C4-2B (cell line): Measurements from ENCODE around the gene KCNK3.

Experiments used
- ZFX ChIP-seq: fragments of 450-650 bp; IDR thresholded peaks from 2 replicates; pipeline ENCODE4 v1.6.1; 2017
- TF ChIP-seq, protein P1 (sequence below): fragments of 450-650 bp; conservative IDR thresholded peaks from 2 replicates; pipeline ENCODE4 v1.5.1; 2017; ENCODE audit warnings: mild to moderate bottlenecking

DNA sequence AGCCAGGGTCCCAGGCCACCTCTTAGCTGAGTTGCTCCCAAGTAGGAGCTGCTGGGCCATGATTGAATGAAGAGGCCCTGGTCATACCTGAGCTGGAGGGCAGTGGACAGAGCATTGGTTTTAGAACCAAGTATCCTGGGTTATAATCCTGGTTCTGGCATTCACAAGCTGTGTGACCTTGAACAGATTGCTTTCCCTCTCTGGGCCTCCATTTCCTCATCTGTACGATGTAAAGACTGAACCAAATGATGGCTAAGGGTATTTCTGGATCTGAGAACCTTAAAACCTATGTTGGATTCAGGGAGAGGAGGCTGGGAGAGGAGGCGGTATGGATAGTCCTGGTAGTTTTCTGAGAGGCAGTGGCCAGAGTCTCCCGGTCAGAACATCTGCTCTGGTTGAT, 31.0 kb downstream of the KCNK3 start:
- TF ChIP-seq, protein P1, sequence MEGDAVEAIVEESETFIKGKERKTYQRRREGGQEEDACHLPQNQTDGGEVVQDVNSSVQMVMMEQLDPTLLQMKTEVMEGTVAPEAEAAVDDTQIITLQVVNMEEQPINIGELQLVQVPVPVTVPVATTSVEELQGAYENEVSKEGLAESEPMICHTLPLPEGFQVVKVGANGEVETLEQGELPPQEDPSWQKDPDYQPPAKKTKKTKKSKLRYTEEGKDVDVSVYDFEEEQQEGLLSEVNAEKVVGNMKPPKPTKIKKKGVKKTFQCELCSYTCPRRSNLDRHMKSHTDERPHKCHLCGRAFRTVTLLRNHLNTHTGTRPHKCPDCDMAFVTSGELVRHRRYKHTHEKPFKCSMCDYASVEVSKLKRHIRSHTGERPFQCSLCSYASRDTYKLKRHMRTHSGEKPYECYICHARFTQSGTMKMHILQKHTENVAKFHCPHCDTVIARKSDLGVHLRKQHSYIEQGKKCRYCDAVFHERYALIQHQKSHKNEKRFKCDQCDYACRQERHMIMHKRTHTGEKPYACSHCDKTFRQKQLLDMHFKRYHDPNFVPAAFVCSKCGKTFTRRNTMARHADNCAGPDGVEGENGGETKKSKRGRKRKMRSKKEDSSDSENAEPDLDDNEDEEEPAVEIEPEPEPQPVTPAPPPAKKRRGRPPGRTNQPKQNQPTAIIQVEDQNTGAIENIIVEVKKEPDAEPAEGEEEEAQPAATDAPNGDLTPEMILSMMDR: no peak
- no peak for TF ChIP-seq ZFX
